ENCODE results near the gene DOHH.
"Not testable (repeated sequence)": the region's sequence is repeated elsewhere in the genome, so short reads cannot be mapped to it uniquely, and the experiment has no call there.

- TF ChIP-seq, protein P1, sequence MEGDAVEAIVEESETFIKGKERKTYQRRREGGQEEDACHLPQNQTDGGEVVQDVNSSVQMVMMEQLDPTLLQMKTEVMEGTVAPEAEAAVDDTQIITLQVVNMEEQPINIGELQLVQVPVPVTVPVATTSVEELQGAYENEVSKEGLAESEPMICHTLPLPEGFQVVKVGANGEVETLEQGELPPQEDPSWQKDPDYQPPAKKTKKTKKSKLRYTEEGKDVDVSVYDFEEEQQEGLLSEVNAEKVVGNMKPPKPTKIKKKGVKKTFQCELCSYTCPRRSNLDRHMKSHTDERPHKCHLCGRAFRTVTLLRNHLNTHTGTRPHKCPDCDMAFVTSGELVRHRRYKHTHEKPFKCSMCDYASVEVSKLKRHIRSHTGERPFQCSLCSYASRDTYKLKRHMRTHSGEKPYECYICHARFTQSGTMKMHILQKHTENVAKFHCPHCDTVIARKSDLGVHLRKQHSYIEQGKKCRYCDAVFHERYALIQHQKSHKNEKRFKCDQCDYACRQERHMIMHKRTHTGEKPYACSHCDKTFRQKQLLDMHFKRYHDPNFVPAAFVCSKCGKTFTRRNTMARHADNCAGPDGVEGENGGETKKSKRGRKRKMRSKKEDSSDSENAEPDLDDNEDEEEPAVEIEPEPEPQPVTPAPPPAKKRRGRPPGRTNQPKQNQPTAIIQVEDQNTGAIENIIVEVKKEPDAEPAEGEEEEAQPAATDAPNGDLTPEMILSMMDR (IDR thresholded peaks at IDR 0.05): not testable (repeated sequence)
- not testable (repeated sequence) for TF ChIP-seq POLR2A (IDR thresholded peaks at IDR 0.05; ENCODE audit: low read depth)
Measured at GRCh38 chr19:3452942-3453214, 47.6 kb downstream of the DOHH start.

All from esophagus muscularis mucosa (tissue), 3 donors.